Body of pancreas (tissue), 4 donors: ENCODE measurements around the gene TPCN2. TPM values are rescaled to one million over a fixed set of nuclear protein-coding genes. Genes with fewer than 3 reads are reported as not detected.

Experiments
- ATAC-seq: fragments of 150-250 bp; one replicate; pipeline ENCODE4 v1.9.1; 2016
- DNase-seq, 4 donors: peaks; one replicate each; pipeline ENCODE4 v3.0.0-alpha.2; 2019
- H3K27ac ChIP-seq, 4 donors: fragments of 200-600 bp; sonication (generic); 1 replicate in 3 of 4; 2 replicates in 1 of 4; pipeline versions ENCODE4 v1.5.1 to v1.6.1; 2016 to 2019; ENCODE audit warnings: mild to moderate bottlenecking in 1 of 4, mixed read lengths in 1 of 4, moderate library complexity in 1 of 4
- H3K27me3 ChIP-seq, 2 donors: fragments of 200-600 bp; sonication (generic); one replicate each; pipeline ENCODE4 v1.6.0; 2016; ENCODE audit warnings: mild to moderate bottlenecking in 1 of 2
- H3K36me3 ChIP-seq, 2 donors: fragments of 200-600 bp; sonication (generic); replicated peaks in 1 of 2; 2 replicates each; pipeline ENCODE4 v1.5.1; 2016; ENCODE audit warnings: low read depth in 2 of 2; ENCODE audit not compliant: insufficient read depth in 1 of 2
- H3K4me1 ChIP-seq: fragments of 200-600 bp; sonication (generic); one replicate; pipeline ENCODE4 v1.6.0; 2016
- H3K4me3 ChIP-seq, 2 donors: fragments of 200-600 bp; sonication (generic); 1 replicate in 1 of 2; 2 replicates in 1 of 2; pipeline ENCODE4 v1.5.1; 2016 to 2019
- H3K9me3 ChIP-seq, 3 donors: fragments of 200-600 bp; sonication (generic); 1 replicate in 2 of 3; 2 replicates in 1 of 3; pipeline ENCODE4 v1.5.1; 2016
- CTCF ChIP-seq, 7 experiments: fragments of 450-650 bp in 4 of 7; fragments of 200-600 bp in 3 of 7; sonication (generic) in 3 of 7; IDR thresholded peaks; one replicate each; pipeline ENCODE4 v1.5.1; 2016 to 2019; ENCODE audit warnings: antibody characterized with exemption in 7 of 7
- POLR2A ChIP-seq, 3 donors: fragments of 450-650 bp; IDR thresholded peaks; one replicate each; pipeline ENCODE4 v1.6.1; 2016; ENCODE audit warnings: antibody characterized with exemption in 3 of 3, mild to moderate bottlenecking in 2 of 3
- WGBS, 2 donors: methylation state at CpG; one replicate each; pipeline ENCODE4 v1.1.5; 2017; 5-methylcytosine and 5-hydroxymethylcytosine counted together
- intact Hi-C: fragments of 100-400 bp; cut with DNase I; formaldehyde crosslinking; loops from one replicate; pipeline ENCODE4 v1.15.1; 2023
- total RNA-seq, 2 donors: library from RNA; depleted of rRNA; stranded (reverse); fragments of >200 nt; gene quantifications; one replicate each; pipeline ENCODE4 v1.1.0, GENCODE V29; 2016

TPCN2 gene
- total RNA-seq, 2 donors from 2014 or later = 10.9 to 18.9 TPM

GRCh38 chr11:69006816-69007215 is 41.9 kb upstream of the TPCN2 start:
- DNase-seq = no peak
- intact Hi-C loops = no loop called here
- no peaks in the 10 kb centered on the region for H3K9me3 ChIP-seq
- WGBS, 2 donors = 73 to 78% methylated on average over 12 of the region's 12 CpGs
- no peaks in the 10 kb centered on the region for H3K36me3 ChIP-seq
- H3K27me3 ChIP-seq = no peaks in the 10 kb centered on the region
- no peak overlapping the region for H3K4me3 ChIP-seq
- peak overlapping the region in 2 of 4 donors; percentile 67 to 76 for H3K27ac ChIP-seq
- ATAC-seq = no peak
- TF ChIP-seq POLR2A (IDR thresholded peaks at IDR 0.05) = no peak
- no peak for TF ChIP-seq CTCF (IDR thresholded peaks at IDR 0.05)
- peaks cover 32% of the 10 kb centered on the region for H3K4me1 ChIP-seq

- DNase-seq = peak in 1 of 4 donors; percentile 38
- H3K4me3 ChIP-seq = no peak overlapping the region
- 28 to 30% methylated on average over 8 of the region's 8 CpGs for WGBS, 2 donors
These were observed 40.8 kb upstream of the TPCN2 start for GRCh38 chr11:69007975-69008381.

DNA sequence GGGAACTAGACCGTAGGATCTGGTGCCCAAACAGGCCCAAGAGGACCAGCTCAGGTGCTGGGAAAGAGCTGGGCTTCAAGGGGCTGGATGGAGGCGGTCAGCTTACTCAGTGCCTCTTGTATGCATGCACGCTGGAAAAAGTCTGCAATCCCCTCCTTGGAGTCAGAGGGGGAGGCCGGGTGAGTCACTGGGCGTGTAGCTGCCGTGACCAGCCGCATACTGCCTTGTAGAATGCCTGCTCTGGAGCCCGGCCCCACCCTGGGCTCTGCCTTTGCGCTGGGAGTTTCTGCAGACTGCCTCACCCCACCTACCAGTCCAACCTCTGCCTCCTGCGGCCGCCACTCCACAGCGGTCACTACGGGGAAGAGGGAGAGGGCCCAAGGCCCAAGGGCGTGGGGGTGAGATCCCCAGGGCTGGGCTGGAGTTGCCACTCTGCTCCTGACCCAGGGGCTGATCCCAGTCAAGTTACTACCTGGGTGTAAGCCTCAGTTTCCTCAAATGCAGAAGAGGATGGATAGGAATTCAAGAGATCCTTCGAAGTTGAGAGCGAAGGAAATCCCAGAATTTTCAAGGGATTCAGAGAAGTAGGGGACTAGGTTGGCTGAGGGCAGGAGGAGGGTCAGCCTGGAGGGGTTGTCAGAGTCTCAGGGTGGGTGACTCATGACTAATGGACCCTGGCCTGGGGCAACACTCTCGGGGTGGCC is 39.8 kb upstream of the TPCN2 start:
- peak in 3 of 4 donors; percentile 46 to 70 (median 60) for DNase-seq
- Histone ChIP-seq H3K4me1 (peaks cover 38% of the 10 kb centered on the region), H3K9me3 (no peaks in the 10 kb centered on the region), H3K27me3 (peaks cover 0 to 5% of the 10 kb centered on the region in 2 donors), H3K27ac (peak overlapping the region in 3 of 4 donors; percentile 16 to 76 (median 67)), H3K4me3 (no peak overlapping the region), H3K36me3 (no peaks in the 10 kb centered on the region)
- peak; percentile 49 for ATAC-seq
- 55 to 62% methylated on average over 17 of the region's 17 CpGs for WGBS, 2 donors
- intact Hi-C loops = no loop called here
- TF ChIP-seq POLR2A (IDR thresholded peaks at IDR 0.05) (peak in 2 of 3 donors; percentile 3 to 9), CTCF (IDR thresholded peaks at IDR 0.05) (no peak)

More at GRCh38 chr11:69007975-69008381, 40.8 kb upstream of the TPCN2 start:
- H3K27ac ChIP-seq = peak overlapping the region in 3 of 4 donors; percentile 16 to 76 (median 67)
- no peaks in the 10 kb centered on the region for H3K27me3 ChIP-seq
- H3K9me3 ChIP-seq = no peaks in the 10 kb centered on the region
- H3K36me3 ChIP-seq = no peaks in the 10 kb centered on the region
- peaks cover 32% of the 10 kb centered on the region for H3K4me1 ChIP-seq
- peak; percentile 41 for ATAC-seq
- intact Hi-C loops = no loop called here
- TF ChIP-seq POLR2A (IDR thresholded peaks at IDR 0.05) (peak in 1 of 3 donors; percentile 2), CTCF (IDR thresholded peaks at IDR 0.05) (no peak)

DNA sequence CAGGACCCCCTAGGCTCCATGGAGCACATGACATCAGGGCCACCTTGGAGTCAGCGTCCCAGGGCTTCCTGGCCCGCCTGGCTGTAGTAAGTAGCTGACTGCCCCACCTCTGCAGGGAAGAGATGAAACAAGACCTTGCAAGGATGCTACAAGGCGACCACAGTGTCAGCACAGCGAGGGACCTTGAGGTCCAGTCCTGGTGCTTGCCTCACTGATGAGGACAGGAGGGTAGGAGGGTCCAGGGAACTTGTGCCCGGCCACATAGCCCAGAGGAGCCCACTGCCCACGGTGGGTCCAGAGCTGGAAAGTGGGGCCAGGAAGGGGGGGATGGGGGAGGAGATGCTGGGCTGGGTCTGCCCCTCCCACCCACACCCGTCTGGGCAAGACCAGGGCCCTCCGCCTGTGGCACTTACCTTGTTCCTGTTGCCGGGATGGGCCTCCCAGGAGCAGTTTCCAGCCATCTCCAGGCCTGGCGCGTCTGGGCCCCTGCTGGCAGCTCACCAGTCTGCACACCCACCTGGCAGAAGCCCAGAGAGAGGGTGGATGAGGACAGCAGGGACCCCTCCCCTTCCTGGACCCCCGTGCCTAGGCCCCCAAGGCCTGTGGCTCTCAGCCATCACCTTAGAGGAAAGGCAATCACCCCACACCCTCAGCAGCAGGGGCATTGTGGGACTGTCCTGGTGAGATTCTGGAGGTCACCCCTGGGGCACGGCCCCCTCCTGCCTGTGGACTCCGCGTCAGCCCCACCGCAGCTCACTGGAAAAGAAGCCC is 39.1 kb upstream of the TPCN2 start:
- peak overlapping the region in 2 of 4 donors; percentile 67 to 76 for H3K27ac ChIP-seq
- ATAC-seq (no peak), DNase-seq (no peak)
- intact Hi-C loops = no loop called here
- no peaks in the 10 kb centered on the region for H3K36me3 ChIP-seq
- no peaks in the 10 kb centered on the region for H3K9me3 ChIP-seq
- H3K27me3 ChIP-seq = peaks cover 0 to 5% of the 10 kb centered on the region in 2 donors
- H3K4me1 ChIP-seq = peaks cover 38% of the 10 kb centered on the region
- TF ChIP-seq CTCF (IDR thresholded peaks at IDR 0.05) = no peak
- no peak for TF ChIP-seq POLR2A (IDR thresholded peaks at IDR 0.05)
- H3K4me3 ChIP-seq = no peak overlapping the region
- 55 to 67% methylated on average over 9 to 13 of the region's 16 CpGs for WGBS, 2 donors
